ENCODE measurements around the gene RRP9. TPM values are rescaled to one million over a fixed set of nuclear protein-coding genes. Genes with fewer than 3 reads are reported as not detected.

RRP9 gene
- total and polyA plus RNA-seq, 4 donors = 8.2 to 47.6 (median 33.5) TPM

GRCh38 chr3:51949121-51949520 is 7.4 kb upstream of the RRP9 start:
- Histone ChIP-seq H3K9me3 (ENCODE audit: control insufficient read depth in 4 of 4, insufficient read depth in 3 of 4, low read length in 3 of 4) (peaks cover 0 to 2% (median 0%) of the 10 kb centered on the region in 4 donors), H3K27me3 (ENCODE audit: control insufficient read depth in 3 of 3, insufficient read depth in 3 of 3, low read length in 2 of 3) (no peaks in the 10 kb centered on the region), H3K4me1 (ENCODE audit: control insufficient read depth in 5 of 5, insufficient read depth in 5 of 5, low read length in 5 of 5) (no peaks in the 10 kb centered on the region), H3K36me3 (ENCODE audit: control insufficient read depth in 4 of 4, insufficient read depth in 4 of 4, low read length in 4 of 4) (peaks cover 0 to 2% (median 0%) of the 10 kb centered on the region in 4 donors), H3K27ac (ENCODE audit: low read depth in 1 of 2, low read length in 1 of 2) (no peak overlapping the region), H3K9ac (ENCODE audit: insufficient read depth in 1 of 2, low read length in 2 of 2) (no peak overlapping the region), H3K4me3 (no peak overlapping the region)
- DNase-seq (no peak), ATAC-seq (ENCODE audit: insufficient read depth, low FRiP score) (no peak)
- WGBS, 2 donors = 87 to 94% methylated on average over 5 of the region's 5 CpGs
- TF ChIP-seq, protein P1, sequence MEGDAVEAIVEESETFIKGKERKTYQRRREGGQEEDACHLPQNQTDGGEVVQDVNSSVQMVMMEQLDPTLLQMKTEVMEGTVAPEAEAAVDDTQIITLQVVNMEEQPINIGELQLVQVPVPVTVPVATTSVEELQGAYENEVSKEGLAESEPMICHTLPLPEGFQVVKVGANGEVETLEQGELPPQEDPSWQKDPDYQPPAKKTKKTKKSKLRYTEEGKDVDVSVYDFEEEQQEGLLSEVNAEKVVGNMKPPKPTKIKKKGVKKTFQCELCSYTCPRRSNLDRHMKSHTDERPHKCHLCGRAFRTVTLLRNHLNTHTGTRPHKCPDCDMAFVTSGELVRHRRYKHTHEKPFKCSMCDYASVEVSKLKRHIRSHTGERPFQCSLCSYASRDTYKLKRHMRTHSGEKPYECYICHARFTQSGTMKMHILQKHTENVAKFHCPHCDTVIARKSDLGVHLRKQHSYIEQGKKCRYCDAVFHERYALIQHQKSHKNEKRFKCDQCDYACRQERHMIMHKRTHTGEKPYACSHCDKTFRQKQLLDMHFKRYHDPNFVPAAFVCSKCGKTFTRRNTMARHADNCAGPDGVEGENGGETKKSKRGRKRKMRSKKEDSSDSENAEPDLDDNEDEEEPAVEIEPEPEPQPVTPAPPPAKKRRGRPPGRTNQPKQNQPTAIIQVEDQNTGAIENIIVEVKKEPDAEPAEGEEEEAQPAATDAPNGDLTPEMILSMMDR (IDR thresholded peaks at IDR 0.05; ENCODE audit: control extremely low read depth, extremely low read depth) = no peak

- WGBS, 2 donors = 94 to 96% methylated on average over 10 of the region's 10 CpGs
- TF ChIP-seq, protein P1 (IDR thresholded peaks at IDR 0.05; ENCODE audit: control extremely low read depth, extremely low read depth) = no peak
- H3K27me3 ChIP-seq (ENCODE audit: control insufficient read depth in 3 of 3, insufficient read depth in 3 of 3, low read length in 2 of 3) = no peaks in the 10 kb centered on the region
- no peak overlapping the region for H3K9ac ChIP-seq (ENCODE audit: insufficient read depth in 1 of 2, low read length in 2 of 2)
- H3K4me1 ChIP-seq (ENCODE audit: control insufficient read depth in 5 of 5, insufficient read depth in 5 of 5, low read length in 5 of 5) = peaks cover 0 to 3% (median 1%) of the 10 kb centered on the region in 5 donors
- DNase-seq (peak in 1 of 3 donors; percentile 3), ATAC-seq (ENCODE audit: insufficient read depth, low FRiP score) (no peak)
- H3K27ac ChIP-seq (ENCODE audit: low read depth in 1 of 2, low read length in 1 of 2) = no peak overlapping the region
- peaks cover 0 to 2% (median 0%) of the 10 kb centered on the region in 4 donors for H3K9me3 ChIP-seq (ENCODE audit: control insufficient read depth in 4 of 4, insufficient read depth in 3 of 4, low read length in 3 of 4)
- no peak overlapping the region for H3K4me3 ChIP-seq
- H3K36me3 ChIP-seq (ENCODE audit: control insufficient read depth in 4 of 4, insufficient read depth in 4 of 4, low read length in 4 of 4) = peaks cover 0 to 2% (median 0%) of the 10 kb centered on the region in 4 donors
Measured at GRCh38 chr3:51948016-51948580, 6.4 kb upstream of the RRP9 start.

DNA sequence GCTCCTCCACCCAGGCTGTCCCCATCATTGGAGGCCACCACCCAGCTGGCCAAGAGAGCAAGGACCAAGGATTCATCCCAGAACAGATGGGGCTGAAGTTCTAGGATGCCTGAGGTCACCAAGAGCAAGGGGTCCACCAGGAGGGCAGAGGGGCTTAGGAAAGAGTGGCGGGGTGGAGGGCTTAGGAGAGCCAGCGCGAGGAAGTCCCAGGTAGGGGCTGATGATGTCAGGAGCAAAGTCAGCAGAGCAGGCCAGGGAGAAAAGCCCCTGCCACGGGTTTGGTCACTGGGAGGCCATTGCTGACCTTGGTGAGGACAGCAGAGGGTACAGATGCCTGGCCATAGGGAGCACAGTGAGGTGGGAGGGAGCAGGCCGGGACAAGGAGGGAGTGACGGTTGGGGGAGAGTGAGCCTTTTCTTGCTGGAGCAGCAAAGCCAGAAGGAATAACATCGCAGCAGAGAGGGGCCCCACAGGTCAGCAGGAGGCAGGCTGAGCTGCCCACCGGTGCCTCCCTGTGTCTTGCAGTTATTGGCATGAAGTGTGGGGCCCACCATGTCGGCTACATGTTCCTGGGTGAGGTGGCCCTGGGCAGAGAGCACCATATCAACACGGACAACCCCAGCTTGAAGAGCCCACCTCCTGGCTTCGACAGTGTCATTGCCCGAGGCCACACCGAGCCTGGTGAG is 5.7 kb upstream of the RRP9 start:
- DNase-seq (peak in 1 of 3 donors; percentile 10), ATAC-seq (ENCODE audit: insufficient read depth, low FRiP score) (no peak)
- no peak overlapping the region for H3K27ac ChIP-seq (ENCODE audit: low read depth in 1 of 2, low read length in 1 of 2)
- H3K9ac ChIP-seq (ENCODE audit: insufficient read depth in 1 of 2, low read length in 2 of 2) = no peak overlapping the region
- H3K36me3 ChIP-seq (ENCODE audit: control insufficient read depth in 4 of 4, insufficient read depth in 4 of 4, low read length in 4 of 4) = peaks cover 0 to 2% (median 0%) of the 10 kb centered on the region in 4 donors
- H3K27me3 ChIP-seq (ENCODE audit: control insufficient read depth in 3 of 3, insufficient read depth in 3 of 3, low read length in 2 of 3) = no peaks in the 10 kb centered on the region
- H3K4me1 ChIP-seq (ENCODE audit: control insufficient read depth in 5 of 5, insufficient read depth in 5 of 5, low read length in 5 of 5) = peaks cover 0 to 8% (median 6%) of the 10 kb centered on the region in 5 donors
- TF ChIP-seq, protein P1 (IDR thresholded peaks at IDR 0.05; ENCODE audit: control extremely low read depth, extremely low read depth) = no peak
- WGBS, 2 donors = 84 to 87% methylated on average over 13 of the region's 13 CpGs
- H3K4me3 ChIP-seq = no peak overlapping the region
- H3K9me3 ChIP-seq (ENCODE audit: control insufficient read depth in 4 of 4, insufficient read depth in 3 of 4, low read length in 3 of 4) = peaks cover 0 to 2% (median 0%) of the 10 kb centered on the region in 4 donors
